Measurements from ENCODE around the gene CEMIP. TPM values are rescaled to one million over a fixed set of nuclear protein-coding genes. Genes with fewer than 3 reads are reported as not detected.

Gene CEMIP
- total RNA-seq, 2 donors from 2014 or later = 2.2 TPM; not detected in 1

- H3K9me3 ChIP-seq (ENCODE audit: control insufficient read depth, low read length) = no peaks in the 10 kb centered on the region
- Mint-ChIP-seq H3K27ac (no peak overlapping the region), H3K9me3 (no peaks in the 10 kb centered on the region), H3K4me1 (peaks cover 7% of the 10 kb centered on the region), H3K36me3 (ENCODE audit: low read depth) (peaks cover 2% of the 10 kb centered on the region), H3K4me3 (no peak overlapping the region), H3K27me3 (ENCODE audit: insufficient read depth) (no peaks in the 10 kb centered on the region)
- 94 to 96% methylated on average over 15 to 16 of the region's 16 CpGs for WGBS, 2 experiments (ENCODE audit: insufficient coverage in 1 of 2, insufficient read length in 1 of 2)
- peak; percentile 50 for TF ChIP-seq CTCF (conservative IDR thresholded peaks at IDR 0.05)
- H3K36me3 ChIP-seq (ENCODE audit: control insufficient read depth, insufficient read depth, low read length) = peaks cover 3% of the 10 kb centered on the region
- H3K27me3 ChIP-seq (ENCODE audit: control insufficient read depth, insufficient read depth, low read length, poor library complexity, severe bottlenecking) = no peaks in the 10 kb centered on the region
- no peaks in the 10 kb centered on the region for H3K4me1 ChIP-seq (ENCODE audit: control insufficient read depth, insufficient read depth, low read length)
- no peak for DNase-seq
- no peak overlapping the region for H3K27ac ChIP-seq (ENCODE audit: low read depth, low read length)
- no peak overlapping the region for H3K4me3 ChIP-seq (ENCODE audit: low read length)
- no peak overlapping the region for H3K9ac ChIP-seq (ENCODE audit: extremely low read depth, low read length, poor library complexity, severe bottlenecking)
These were observed 157.3 kb downstream of the CEMIP start for GRCh38 chr15:80936288-80937078.

- Histone ChIP-seq H3K9me3 (ENCODE audit: control insufficient read depth, low read length) (no peaks in the 10 kb centered on the region), H3K27me3 (ENCODE audit: control insufficient read depth, insufficient read depth, low read length, poor library complexity, severe bottlenecking) (no peaks in the 10 kb centered on the region), H3K4me3 (ENCODE audit: low read length) (no peak overlapping the region), H3K4me1 (ENCODE audit: control insufficient read depth, insufficient read depth, low read length) (no peaks in the 10 kb centered on the region), H3K9ac (ENCODE audit: extremely low read depth, low read length, poor library complexity, severe bottlenecking) (no peak overlapping the region), H3K27ac (ENCODE audit: low read depth, low read length) (no peak overlapping the region), H3K36me3 (ENCODE audit: control insufficient read depth, insufficient read depth, low read length) (peaks cover 14% of the 10 kb centered on the region)
- DNase-seq = no peak
- Mint-ChIP-seq H3K27me3 (ENCODE audit: insufficient read depth) (no peaks in the 10 kb centered on the region), H3K27ac (no peak overlapping the region), H3K36me3 (ENCODE audit: low read depth) (peaks cover 11% of the 10 kb centered on the region), H3K9me3 (no peaks in the 10 kb centered on the region), H3K4me1 (peaks cover 7% of the 10 kb centered on the region), H3K4me3 (no peak overlapping the region)
- no peak for TF ChIP-seq CTCF (conservative IDR thresholded peaks at IDR 0.05)
- 94 to 100% methylated on average over 10 to 12 of the region's 12 CpGs for WGBS, 2 experiments (ENCODE audit: insufficient coverage in 1 of 2, insufficient read length in 1 of 2)
These were observed 158.5 kb downstream of the CEMIP start for GRCh38 chr15:80937718-80938117.

GRCh38 chr15:80939216-80939615 is 160.0 kb downstream of the CEMIP start:
- DNase-seq = no peak
- H3K4me3 ChIP-seq (ENCODE audit: low read length) = no peak overlapping the region
- Mint-ChIP-seq H3K4me1 (peaks cover 7% of the 10 kb centered on the region), H3K27me3 (ENCODE audit: insufficient read depth) (no peaks in the 10 kb centered on the region), H3K9me3 (no peaks in the 10 kb centered on the region), H3K27ac (no peak overlapping the region), H3K36me3 (ENCODE audit: low read depth) (peaks cover 12% of the 10 kb centered on the region), H3K4me3 (no peak overlapping the region)
- H3K36me3 ChIP-seq (ENCODE audit: control insufficient read depth, insufficient read depth, low read length) = peaks cover 14% of the 10 kb centered on the region
- no peak overlapping the region for H3K9ac ChIP-seq (ENCODE audit: extremely low read depth, low read length, poor library complexity, severe bottlenecking)
- H3K27ac ChIP-seq (ENCODE audit: low read depth, low read length) = no peak overlapping the region
- H3K4me1 ChIP-seq (ENCODE audit: control insufficient read depth, insufficient read depth, low read length) = no peaks in the 10 kb centered on the region
- WGBS, 2 experiments (ENCODE audit: insufficient coverage in 1 of 2, insufficient read length in 1 of 2) = 93 to 100% methylated on average over 1 to 2 of the region's 3 CpGs
- H3K27me3 ChIP-seq (ENCODE audit: control insufficient read depth, insufficient read depth, low read length, poor library complexity, severe bottlenecking) = no peaks in the 10 kb centered on the region
- no peaks in the 10 kb centered on the region for H3K9me3 ChIP-seq (ENCODE audit: control insufficient read depth, low read length)
- TF ChIP-seq CTCF (conservative IDR thresholded peaks at IDR 0.05) = no peak
